NB4 (cell line): Measurements from ENCODE around the gene GALNT14.

ENCODE experiments used
- DNase-seq: peaks from one replicate; pipeline ENCODE4 v3.0.0; 2010; ENCODE audit warnings: low read depth
- H3K4me3 ChIP-seq: one replicate; pipeline ENCODE4 v1.5.1; 2011; ENCODE audit warnings: mild to moderate bottlenecking, low read depth, low read length, moderate library complexity
- MYC ChIP-seq: IDR thresholded peaks from 2 replicates; pipeline ENCODE4 v1.6.1; 2011; ENCODE audit warnings: low read depth, low read length
- POLR2A ChIP-seq: IDR thresholded peaks from 2 replicates; pipeline ENCODE4 v1.6.1; 2011; ENCODE audit warnings: mild to moderate bottlenecking; ENCODE audit not compliant: insufficient read length; ENCODE audit errors: extremely low read depth
- TF ChIP-seq, protein P1 (sequence below): IDR thresholded peaks from 2 replicates; pipeline ENCODE4 v1.6.1; 2011; ENCODE audit warnings: low read depth, low read length
- TF ChIP-seq, protein P2 (sequence below): IDR thresholded peaks from one replicate; pipeline ENCODE4 v1.5.1; 2012; ENCODE audit warnings: low read depth, low read length

Gene GALNT14

DNA sequence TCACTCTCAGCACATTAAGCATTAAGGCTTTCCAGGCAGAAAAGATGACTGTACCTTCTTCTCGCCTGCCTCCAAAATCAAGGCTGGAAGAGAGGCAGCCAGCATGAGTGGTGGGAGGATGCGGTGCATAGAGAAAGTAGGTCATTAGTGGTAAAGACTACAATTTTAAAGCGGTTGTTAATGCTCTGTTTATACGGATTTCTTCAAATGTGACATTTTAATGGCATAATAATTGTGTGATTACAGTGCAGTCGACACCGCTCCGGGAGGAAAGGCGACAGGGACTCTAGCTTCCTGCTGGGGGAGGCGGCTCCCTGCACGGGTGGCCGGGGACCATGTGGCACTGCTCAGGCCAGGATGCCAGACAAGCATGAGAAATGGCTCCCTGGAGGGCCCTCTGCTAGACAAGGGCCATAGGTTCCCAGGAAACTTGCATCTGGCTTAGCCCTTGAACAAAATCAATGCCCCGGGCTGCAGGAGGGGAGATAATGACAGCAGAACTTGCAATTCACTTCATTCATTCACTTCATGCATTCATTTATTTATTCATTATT lies 129.6 kb downstream of the GALNT14 start:
- no peak for TF ChIP-seq POLR2A

DNA sequence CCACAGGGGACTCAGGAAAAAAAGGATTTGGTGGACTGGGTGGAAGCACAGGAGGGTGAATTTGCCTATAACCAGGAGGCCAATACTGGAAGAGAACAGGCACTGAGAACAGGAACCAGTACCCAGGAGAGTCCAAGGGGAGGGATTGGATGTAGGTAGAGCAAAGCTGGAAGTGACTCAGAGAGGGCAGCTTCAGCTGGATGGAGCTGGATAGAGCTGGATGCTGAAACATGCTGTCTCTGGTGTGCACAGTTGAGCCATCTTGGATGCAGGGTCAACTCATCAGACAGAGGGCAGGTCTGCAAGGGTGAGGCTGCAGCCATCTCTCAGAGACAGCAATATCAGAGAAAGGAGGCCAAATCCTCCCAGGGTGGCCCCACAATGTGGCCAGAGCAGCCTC lies 134.0 kb downstream of the GALNT14 start:
- DNase-seq, result no peak
- TF ChIP-seq, protein P1, sequence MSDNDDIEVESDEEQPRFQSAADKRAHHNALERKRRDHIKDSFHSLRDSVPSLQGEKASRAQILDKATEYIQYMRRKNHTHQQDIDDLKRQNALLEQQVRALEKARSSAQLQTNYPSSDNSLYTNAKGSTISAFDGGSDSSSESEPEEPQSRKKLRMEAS, result no peak
- no peak overlapping the region for H3K4me3 ChIP-seq

More for the DNA sequence above, 129.6 kb downstream of the GALNT14 start:
- no peak overlapping the region for H3K4me3 ChIP-seq
- no peak for DNase-seq

DNA sequence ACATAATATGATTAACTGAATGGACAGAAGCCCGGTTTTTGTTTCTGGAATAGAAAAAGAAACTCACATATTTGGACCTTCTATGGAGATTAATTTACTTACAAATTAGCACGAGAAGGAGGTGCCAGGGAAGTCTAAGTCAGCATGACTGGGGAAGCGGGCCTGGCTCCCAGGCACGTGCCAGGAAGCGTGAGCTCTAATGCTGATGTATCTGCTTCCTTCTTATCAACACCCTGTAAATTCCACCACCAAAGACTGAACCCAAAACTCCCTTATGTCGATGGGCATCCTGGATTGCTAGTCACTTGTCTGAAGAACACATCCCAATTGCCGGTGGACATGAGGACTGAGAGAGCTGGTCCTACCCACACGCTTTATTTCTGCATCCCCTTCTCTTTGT lies 134.5 kb downstream of the GALNT14 start:
- no peak for DNase-seq
- no peak for TF ChIP-seq POLR2A
- no peak for TF ChIP-seq MYC
- TF ChIP-seq, protein P1, result no peak
- TF ChIP-seq, protein P2, sequence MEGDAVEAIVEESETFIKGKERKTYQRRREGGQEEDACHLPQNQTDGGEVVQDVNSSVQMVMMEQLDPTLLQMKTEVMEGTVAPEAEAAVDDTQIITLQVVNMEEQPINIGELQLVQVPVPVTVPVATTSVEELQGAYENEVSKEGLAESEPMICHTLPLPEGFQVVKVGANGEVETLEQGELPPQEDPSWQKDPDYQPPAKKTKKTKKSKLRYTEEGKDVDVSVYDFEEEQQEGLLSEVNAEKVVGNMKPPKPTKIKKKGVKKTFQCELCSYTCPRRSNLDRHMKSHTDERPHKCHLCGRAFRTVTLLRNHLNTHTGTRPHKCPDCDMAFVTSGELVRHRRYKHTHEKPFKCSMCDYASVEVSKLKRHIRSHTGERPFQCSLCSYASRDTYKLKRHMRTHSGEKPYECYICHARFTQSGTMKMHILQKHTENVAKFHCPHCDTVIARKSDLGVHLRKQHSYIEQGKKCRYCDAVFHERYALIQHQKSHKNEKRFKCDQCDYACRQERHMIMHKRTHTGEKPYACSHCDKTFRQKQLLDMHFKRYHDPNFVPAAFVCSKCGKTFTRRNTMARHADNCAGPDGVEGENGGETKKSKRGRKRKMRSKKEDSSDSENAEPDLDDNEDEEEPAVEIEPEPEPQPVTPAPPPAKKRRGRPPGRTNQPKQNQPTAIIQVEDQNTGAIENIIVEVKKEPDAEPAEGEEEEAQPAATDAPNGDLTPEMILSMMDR, result no peak
- no peak overlapping the region for H3K4me3 ChIP-seq

DNA sequence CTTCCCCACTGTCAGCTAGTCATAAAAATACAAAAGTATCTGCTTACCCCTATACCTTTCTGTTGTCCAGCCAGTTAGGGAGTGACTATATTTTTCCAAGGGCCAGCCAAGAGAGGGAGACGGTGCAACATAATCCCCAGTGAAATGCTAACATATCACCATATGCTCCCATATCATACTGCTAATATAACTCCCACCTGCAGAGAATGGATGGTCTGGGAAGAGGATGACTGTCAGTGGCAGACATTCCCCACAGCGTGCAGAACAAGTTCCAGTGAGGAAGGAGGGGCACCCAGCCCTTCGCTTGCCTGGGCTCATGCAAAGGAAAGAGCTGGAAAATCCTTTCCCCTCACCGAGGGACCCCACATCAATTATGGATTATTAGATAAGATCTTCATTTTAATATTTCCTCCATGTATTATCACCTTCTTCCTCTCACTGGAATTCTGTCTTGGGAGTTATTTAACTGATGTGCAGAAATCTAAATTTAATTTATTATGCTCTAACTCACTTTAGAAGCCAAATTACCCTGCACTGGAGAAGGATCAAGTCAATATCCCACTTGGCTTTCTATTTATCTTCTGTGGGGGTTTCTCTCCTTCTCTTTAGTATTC lies 135.6 kb downstream of the GALNT14 start:
- H3K4me3 ChIP-seq, result no peak overlapping the region
- DNase-seq, result no peak
- TF ChIP-seq POLR2A, result no peak

DNA sequence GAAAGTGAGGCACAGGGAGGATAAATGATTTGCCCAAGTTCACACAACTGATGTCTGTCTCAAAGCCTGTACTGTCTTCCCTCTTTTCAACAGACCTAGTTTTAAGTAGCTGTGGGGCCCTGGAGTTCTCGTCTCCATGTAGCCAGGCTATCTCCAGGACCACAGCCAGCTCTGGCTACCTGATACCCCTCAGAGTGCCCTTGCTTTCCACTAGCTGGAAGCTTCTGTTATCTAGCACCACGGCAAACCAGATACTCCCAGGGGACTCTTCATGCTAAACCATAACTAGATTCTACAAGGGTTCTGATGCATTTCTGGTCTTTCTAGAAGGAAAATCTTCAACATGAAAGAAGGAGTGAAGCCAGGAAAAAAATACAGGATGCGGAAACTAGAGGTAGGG lies 137.3 kb downstream of the GALNT14 start:
- no peak overlapping the region for H3K4me3 ChIP-seq
- TF ChIP-seq, protein P1, result no peak
- no peak for TF ChIP-seq MYC
- TF ChIP-seq, protein P2, result no peak
- TF ChIP-seq POLR2A, result no peak
- no peak for DNase-seq

DNA sequence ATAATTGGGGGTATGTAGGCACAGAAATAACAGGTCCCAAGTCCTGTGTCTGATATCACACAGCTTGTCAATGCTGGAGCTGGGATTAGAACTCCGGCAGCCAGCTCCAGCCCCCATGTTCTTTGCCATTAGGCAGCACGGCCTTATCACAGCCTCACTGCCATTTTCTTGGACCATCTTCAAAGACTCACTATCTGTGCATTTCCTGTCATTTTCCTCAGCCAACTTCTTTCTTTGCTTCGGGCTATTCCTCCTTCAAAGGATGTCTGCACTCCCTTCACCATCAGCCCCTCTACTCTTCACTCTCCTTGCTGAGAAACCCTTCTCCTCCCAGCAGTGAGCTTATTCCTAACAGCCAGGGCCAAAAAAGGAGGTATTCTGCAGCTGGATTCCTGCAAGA lies 139.6 kb downstream of the GALNT14 start:
- no peak for TF ChIP-seq POLR2A
- TF ChIP-seq MYC, result no peak
- TF ChIP-seq, protein P1, result no peak
- TF ChIP-seq, protein P2, result no peak
- H3K4me3 ChIP-seq, result no peak overlapping the region
- DNase-seq, result no peak

DNA sequence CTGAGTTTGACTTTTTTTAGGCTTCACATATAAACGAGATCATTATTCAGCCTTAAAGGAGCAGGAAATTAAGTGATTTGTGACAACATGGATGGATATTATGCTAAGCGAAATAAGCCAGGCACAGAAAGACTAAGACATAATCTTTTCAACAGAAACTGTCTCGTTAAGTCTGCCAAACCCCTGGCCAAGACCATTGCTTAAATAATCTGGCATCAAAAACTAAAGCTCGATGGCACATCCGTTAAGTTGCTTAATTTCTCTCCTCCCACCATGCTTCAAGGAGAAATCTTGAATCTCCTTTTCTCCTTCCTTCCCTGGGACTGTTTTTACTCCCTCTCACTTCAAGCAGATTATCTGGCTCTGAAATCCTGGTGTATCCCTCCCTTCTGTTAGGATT lies 140.3 kb downstream of the GALNT14 start:
- TF ChIP-seq, protein P2, result no peak
- TF ChIP-seq POLR2A (no peak), MYC (no peak)
- TF ChIP-seq, protein P1, result no peak
- no peak for DNase-seq
- no peak overlapping the region for H3K4me3 ChIP-seq
